ENCODE results near the gene ANXA9. TPM values are rescaled to one million over a fixed set of nuclear protein-coding genes. Genes with fewer than 3 reads are reported as not detected.

The ANXA9 gene
- total and polyA plus RNA-seq, 2 experiments from 2014 or later = 1.4 to 2.2 TPM

GRCh38 chr1:151005729-151006319, 23.7 kb downstream of the ANXA9 start (continued):
- TF ChIP-seq REST (IDR thresholded peaks at IDR 0.05; ENCODE audit: unreplicated experiment) = no peak
- no peak for TF ChIP-seq ZNF331 (CRISPR knock-in tag; IDR thresholded peaks at IDR 0.05; ENCODE audit: low read depth)
- TF ChIP-seq EZH2phosphoT487 (IDR thresholded peaks at IDR 0.05; ENCODE audit: unreplicated experiment) = no peak
- no peak for TF ChIP-seq NANOG (IDR thresholded peaks at IDR 0.05; ENCODE audit: borderline replicate concordance)
- no peak for TF ChIP-seq CREB1 (CRISPR knock-in tag; IDR thresholded peaks at IDR 0.05; ENCODE audit: low read depth)

GRCh38 chr1:151006327-151007052, 24.4 kb downstream of the ANXA9 start, which contains the start of gene MINDY1:
Gene MINDY1 (minus strand): TSS chr1:151006902. CDS start chr1:151002617, 4,285 bp downstream.
- peaks cover 3% of the 10 kb centered on the region; the same call in 2 of the 3 replicates for H3K36me3 Mint-ChIP-seq (ENCODE audit: low read depth)
- peak within 1 kb of the TSS; percentile 85 for H3K4me2 ChIP-seq
- H3K27ac ChIP-seq (ENCODE audit: low read depth) = peak within 1 kb of the TSS; percentile 73
- no peaks in the 10 kb centered on the region for H3K36me3 ChIP-seq (ENCODE audit: insufficient read depth)
- peaks cover 41% of the 10 kb centered on the region for H3K4me1 Mint-ChIP-seq
- H3K27ac Mint-ChIP-seq = peak within 1 kb of the TSS; percentile 96
- H4K20me1 ChIP-seq (replicated peaks; ENCODE audit: insufficient read depth) = no peaks in the 10 kb centered on the region; the same call in 1 of the 2 replicates
- no peaks in the 10 kb centered on the region for H3K27me3 ChIP-seq (ENCODE audit: insufficient read depth)
- TF ChIP-seq EZH2 (IDR thresholded peaks at IDR 0.05; ENCODE audit: low read depth, unreplicated experiment) (no peak), REST (IDR thresholded peaks at IDR 0.05; ENCODE audit: unreplicated experiment) (peak; percentile 29), CTCF (conservative IDR thresholded peaks at IDR 0.05; ENCODE audit: low read depth in 2 of 2) (peak; percentile 36 to 61)
- H3K79me2 ChIP-seq (replicated peaks; ENCODE audit: insufficient read depth) = peaks cover 15% of the 10 kb centered on the region
- H2AFZ ChIP-seq = peak within 1 kb of the TSS; percentile 83
- H3K27me3 Mint-ChIP-seq (ENCODE audit: insufficient read depth, low read depth, poor library complexity) = peaks cover 23% of the 10 kb centered on the region
- peaks cover 10% of the 10 kb centered on the region; the same call in 1 of the 2 replicates for H3F3A ChIP-seq (replicated peaks; ENCODE audit: low read depth)
- peak within 1 kb of the TSS; percentile 84 for H3K4me3 ChIP-seq
- H3K4me3 Mint-ChIP-seq = peak within 1 kb of the TSS; percentile 94
- no peaks in the 10 kb centered on the region for H3K9me3 Mint-ChIP-seq
- H3K9me2 ChIP-seq (ENCODE audit: insufficient read depth) = no peaks in the 10 kb centered on the region
- DNase-seq (ENCODE audit: low spot score) = peak; percentile 94
- peaks cover 25% of the 10 kb centered on the region for H3K4me1 ChIP-seq (ENCODE audit: insufficient read depth)
- peak; percentile 88 for ATAC-seq
